ENCODE data around the gene FSTL4.
"Not testable (repeated sequence)": the region's sequence is repeated elsewhere in the genome, so short reads cannot be mapped to it uniquely, and the experiment has no call there.

The FSTL4 gene

GRCh38 chr5:133234273-133234672 is 378.1 kb downstream of the FSTL4 start:
- DNase-seq, result no peak

GRCh38 chr5:133233616-133234015 is 378.7 kb downstream of the FSTL4 start:
- no peak for DNase-seq

GRCh38 chr5:133232911-133233310 is 379.4 kb downstream of the FSTL4 start:
- DNase-seq, result no peak

GRCh38 chr5:133232435-133232834 is 379.9 kb downstream of the FSTL4 start:
- no peak for DNase-seq

GRCh38 chr5:133232011-133232410 is 380.3 kb downstream of the FSTL4 start:
- DNase-seq, result peak in 1 of 2 donors; percentile 9

GRCh38 chr5:133230823-133231578 is 381.3 kb downstream of the FSTL4 start:
- DNase-seq, result no peak

- DNase-seq, result no peak
These were observed 382.2 kb downstream of the FSTL4 start for GRCh38 chr5:133229931-133230664.

GRCh38 chr5:133228316-133228715 is 384.0 kb downstream of the FSTL4 start:
- no peak for DNase-seq

- DNase-seq, result no peak
These were observed 384.4 kb downstream of the FSTL4 start for GRCh38 chr5:133227897-133228296.

- DNase-seq, result no peak
These were observed 385.3 kb downstream of the FSTL4 start for GRCh38 chr5:133227082-133227481.

GRCh38 chr5:133226186-133226585 is 386.2 kb downstream of the FSTL4 start:
- no peak for DNase-seq

GRCh38 chr5:133225671-133226152 is 386.6 kb downstream of the FSTL4 start:
- DNase-seq, result no peak

GRCh38 chr5:133222979-133223378 is 389.4 kb downstream of the FSTL4 start:
- DNase-seq, result no peak

GRCh38 chr5:133222521-133222920 is 389.8 kb downstream of the FSTL4 start:
- no peak for DNase-seq

GRCh38 chr5:133222040-133222439 is 390.3 kb downstream of the FSTL4 start:
- no peak for DNase-seq

GRCh38 chr5:133220851-133221674 is 391.3 kb downstream of the FSTL4 start:
- no peak for DNase-seq

GRCh38 chr5:133219296-133219695 is 393.0 kb downstream of the FSTL4 start:
- DNase-seq, result no peak

- not testable (repeated sequence) for DNase-seq
These were observed 396.2 kb downstream of the FSTL4 start for GRCh38 chr5:133216138-133216537.

GRCh38 chr5:133214153-133214820 is 398.1 kb downstream of the FSTL4 start:
- DNase-seq, result no peak

GRCh38 chr5:133205649-133206048 is 406.7 kb downstream of the FSTL4 start:
- DNase-seq, result no peak

GRCh38 chr5:133205204-133205603 is 407.1 kb downstream of the FSTL4 start:
- DNase-seq, result no peak
